GM19351 (cell line): ENCODE measurements around the gene CDH4.
"Not testable (repeated sequence)": the region's sequence is repeated elsewhere in the genome, so short reads cannot be mapped to it uniquely, and the experiment has no call there.

Source experiments
- ATAC-seq: cut with Tn5 transposase; IDR thresholded peaks from one replicate; pipeline ENCODE4 v1.9.1; 2021; ENCODE audit warnings: mild to moderate bottlenecking, moderate library complexity; ENCODE audit not compliant: unreplicated experiment

Gene CDH4

GRCh38 chr20:61379898-61380544, 128.0 kb downstream of the CDH4 start:
- no peak for ATAC-seq

- no peak for ATAC-seq
Observed at GRCh38 chr20:61380545-61380915, 128.5 kb downstream of the CDH4 start.

DNA sequence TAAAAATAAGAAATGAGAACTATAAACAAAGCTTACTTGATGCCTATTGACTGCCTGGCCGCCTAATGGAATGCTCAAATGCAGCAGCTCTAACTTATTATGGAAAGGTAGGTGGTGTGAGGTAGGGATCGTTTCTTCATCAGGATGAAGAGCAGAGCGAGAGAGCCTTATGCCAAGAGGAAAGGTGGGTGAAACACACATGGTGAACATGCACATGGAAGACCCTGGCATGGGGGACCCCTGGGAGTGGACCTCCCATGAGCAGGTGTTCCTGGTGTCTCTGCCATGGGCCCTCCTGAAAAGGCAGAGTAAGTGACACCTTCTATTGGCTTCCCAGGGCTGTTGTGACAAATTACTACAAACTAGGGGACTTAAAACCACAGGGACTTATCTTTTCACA, 130.1 kb downstream of the CDH4 start:
- ATAC-seq, result no peak

GRCh38 chr20:61385296-61385695, 133.2 kb downstream of the CDH4 start:
- no peak for ATAC-seq

DNA sequence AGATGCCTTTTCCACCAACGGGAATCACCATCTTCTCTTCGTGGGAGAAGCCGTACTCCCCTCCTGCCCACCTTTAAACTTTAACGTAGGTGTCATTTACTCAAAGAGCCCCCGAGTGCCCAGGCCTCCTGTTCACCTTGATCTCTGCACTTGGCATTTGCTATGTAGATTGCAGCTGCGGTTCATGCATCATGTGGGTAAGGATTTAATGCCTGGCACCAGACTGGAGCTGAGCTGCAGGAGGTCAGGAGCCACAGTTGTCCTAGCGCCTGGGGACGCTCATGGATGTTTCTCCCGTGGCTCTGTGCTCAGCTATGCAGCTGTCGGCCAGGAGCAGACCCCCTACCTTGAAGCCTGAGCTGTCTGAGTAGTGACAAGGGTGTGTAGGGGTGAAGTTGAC, 133.7 kb downstream of the CDH4 start:
- ATAC-seq, result no peak

GRCh38 chr20:61387204-61387953, 135.3 kb downstream of the CDH4 start:
- no peak for ATAC-seq

- no peak for ATAC-seq
Observed at GRCh38 chr20:61387954-61388348, 135.9 kb downstream of the CDH4 start.

- no peak for ATAC-seq
Observed at GRCh38 chr20:61389077-61389476, 137.0 kb downstream of the CDH4 start.

DNA sequence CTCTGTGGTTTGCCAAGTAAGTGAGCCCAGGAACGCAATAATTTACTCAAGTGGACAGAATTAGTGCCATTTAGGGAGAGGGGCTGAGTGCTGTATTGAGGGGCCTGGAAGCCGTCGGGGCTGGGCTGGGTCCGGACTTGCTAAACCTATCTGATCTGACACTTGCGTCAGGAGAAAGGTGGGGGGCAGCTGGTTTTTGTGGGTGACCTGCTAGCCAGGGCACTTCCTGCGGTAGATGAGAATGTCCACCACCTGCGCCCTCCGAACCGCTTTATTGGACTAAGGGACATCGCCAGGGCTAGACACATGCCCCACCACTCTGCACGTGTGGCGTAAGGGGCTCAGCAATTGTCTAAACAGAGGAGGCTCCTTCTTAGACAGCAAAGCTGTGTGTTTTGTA, 139.1 kb downstream of the CDH4 start:
- no peak for ATAC-seq

DNA sequence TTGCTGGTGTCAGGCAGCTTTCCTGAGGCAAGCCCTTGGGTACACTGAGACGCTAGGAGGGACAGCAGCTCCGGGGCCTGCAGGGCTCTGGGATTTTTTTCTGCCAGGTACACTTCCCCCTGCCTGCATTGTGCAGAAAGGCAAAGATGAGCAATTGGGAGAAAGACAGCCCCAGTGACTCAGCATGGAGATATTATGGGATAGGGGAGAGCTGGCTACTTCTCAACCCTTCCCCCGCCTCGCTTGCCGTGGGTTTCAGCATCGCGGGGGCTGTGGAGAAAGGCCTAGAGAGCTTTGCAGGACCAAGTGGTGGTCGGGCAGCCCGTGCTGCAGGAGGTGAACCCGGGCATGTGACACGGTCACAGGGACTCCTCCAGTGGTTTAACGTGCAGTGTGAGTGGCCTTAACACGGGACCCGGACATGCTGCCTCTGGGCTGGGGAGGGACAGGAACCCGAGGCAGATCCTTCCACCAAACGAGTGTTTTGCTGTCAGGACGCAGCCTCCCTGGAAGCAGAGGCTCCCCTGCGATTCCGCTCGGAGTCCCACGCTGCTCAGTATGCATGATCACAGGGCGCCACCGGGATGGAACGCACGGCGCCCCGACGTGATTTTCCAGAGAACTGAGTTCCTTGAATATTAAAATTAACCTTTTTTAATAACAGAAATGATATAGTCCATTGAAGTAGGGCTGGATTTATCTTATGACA, 139.9 kb downstream of the CDH4 start:
- ATAC-seq, result no peak

DNA sequence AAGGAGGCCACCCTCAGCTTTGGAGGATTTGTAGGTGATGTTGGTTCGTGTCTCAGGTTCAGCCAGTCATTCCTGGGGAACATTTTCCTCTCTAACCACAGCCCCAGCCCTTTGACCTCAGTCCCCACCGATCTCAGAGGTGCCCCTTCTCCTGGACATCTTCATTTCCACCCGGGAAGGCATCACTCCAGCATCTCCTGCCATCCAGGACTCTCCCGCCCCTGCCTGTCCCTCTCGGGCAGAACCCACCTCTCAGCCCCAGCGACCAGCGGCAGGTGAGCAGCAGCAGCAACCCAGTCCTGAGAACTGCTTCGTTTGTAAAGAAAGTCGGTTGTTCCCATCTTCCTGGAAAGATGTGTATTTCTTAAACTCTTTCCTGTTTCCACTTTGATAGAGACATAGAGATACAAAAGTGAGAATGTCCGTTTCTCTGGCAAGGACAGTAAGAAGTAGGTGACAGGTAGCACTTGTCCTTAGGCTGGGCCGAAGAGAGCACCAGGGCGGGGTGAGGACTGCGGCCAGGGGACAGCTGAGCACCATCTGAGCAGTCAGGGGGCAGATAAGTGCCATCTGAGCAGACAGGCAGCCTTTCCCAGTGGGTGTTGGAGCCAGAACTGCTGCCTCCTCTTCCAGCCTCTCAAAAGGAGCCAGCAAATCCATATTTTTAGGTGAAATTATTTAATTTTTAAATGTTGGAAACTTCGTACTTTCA, 142.2 kb downstream of the CDH4 start:
- no peak for ATAC-seq

DNA sequence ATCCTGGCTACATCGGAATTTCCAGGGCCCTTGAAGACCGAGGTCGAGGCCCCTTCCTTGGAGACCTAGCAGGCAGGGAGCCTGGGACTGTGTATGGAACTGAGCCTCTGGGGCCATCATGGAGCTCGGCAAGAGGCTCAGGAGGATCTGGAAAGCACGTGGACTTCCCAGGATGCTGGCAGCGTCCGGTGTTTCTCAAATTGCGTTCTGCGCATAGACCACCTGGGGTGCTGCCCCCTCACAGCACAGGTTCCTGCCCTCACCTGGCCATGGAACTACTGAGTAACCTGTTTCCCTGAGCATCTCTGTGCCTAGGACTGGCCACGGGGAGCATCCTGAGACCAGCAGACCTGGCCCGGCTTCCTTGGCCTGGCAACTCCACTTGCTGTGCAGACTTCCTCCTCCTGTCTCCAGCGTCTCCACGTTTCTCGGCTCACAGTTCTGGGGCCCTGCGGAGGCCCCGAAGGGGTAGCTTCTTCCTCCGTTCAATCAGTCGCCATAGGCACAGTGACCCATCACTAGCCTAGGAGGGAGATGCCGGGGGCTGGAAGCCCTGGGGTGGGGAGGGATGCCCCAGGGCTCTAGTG, 144.3 kb downstream of the CDH4 start:
- no peak for ATAC-seq

GRCh38 chr20:61397146-61397545, 145.1 kb downstream of the CDH4 start:
- no peak for ATAC-seq

DNA sequence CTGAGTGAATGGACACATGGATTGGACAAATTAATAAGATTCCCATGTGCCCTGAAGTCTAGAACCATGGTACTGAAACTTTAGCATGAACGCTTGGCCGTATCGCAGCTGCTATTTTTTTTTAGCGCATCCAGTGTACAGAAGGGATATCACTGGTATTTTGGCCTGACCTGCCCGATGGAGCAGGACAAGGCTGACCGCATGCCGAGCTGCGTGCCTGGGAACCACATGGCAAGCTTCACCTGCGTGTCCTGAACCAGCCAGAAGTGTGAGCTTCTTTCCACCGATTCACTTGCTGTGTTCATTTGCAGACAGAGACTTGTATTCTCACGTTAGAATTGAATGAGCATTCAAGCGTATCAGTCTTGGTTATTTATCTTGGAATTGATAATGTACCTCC, 145.7 kb downstream of the CDH4 start:
- no peak for ATAC-seq

DNA sequence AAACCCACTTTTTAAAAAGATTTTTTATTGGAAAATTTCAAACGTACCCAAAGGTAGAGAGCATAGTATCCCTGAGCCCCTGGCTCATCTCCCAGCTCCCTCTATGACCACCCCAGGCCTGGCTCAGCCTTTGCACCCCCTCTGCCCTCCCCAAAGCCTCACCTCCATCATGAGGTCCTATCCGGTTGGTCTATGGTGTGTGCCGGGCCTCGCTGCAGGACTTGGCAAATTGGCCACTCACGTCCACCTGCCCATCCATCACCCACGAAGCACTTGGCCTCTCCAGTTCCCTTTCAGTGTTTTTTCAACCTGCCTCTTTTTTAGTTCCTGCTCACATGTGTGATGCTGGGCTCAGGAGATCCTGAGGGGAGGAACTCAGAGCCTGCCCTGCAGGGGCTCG, 147.4 kb downstream of the CDH4 start:
- no peak for ATAC-seq

- ATAC-seq, result no peak
Observed at GRCh38 chr20:61400499-61400898, 148.4 kb downstream of the CDH4 start.

DNA sequence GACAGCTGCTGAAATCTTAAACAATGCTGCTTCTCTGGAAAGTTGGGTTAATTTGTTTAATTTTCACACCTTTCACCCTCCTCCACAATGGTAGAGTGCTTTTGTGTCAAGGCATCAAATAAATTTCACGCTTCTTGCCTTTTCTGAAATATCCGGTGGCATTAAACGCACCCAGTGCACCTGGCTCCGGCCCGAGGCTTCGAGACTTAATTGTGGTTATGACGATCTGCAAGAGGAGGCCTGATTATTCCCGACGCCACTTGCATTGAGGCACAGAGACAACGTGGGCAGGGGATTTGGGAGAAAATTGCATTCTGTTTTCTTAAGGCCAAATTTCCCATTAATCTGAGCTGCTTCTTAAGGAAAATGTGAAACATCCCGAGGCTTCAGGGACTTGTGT, 152.2 kb downstream of the CDH4 start:
- ATAC-seq, result no peak

DNA sequence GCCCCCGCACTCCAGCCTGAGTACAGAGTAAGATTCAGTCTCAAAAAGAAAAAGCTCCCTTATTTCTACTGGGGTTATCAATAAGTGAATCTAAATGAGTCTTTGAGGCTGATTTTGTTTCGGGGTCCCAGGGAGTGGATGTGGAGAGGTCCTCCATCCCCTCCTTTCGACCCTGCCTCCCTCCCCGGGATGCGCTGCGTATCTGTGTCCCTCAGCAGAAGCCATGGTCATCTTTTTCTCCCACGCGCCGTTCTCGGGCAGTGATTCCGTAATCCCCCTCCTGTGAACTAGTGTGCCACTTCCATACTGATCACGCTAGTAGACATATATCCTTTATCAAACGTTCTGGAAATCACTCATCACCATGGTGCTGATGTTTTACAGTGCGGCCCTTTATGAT, 152.9 kb downstream of the CDH4 start:
- ATAC-seq, result no peak

DNA sequence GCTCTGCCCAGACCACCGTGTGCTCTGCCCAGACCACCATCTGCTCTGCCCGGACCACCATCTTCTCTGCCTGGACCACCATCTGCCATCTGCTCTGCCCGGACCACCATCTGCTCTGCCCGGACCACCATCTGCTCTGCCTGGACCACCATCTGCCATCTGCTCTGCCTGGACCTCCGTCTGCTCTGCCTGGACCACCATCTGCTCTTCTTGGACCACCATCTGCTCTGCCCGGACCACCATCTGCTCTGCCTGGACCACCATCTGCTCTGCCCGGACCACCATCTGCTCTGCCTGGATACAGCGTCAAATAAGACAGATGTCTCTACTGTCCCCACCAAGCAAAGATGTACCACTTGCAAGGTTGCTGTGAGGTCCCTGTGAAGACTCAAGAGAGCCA, 154.7 kb downstream of the CDH4 start:
- ATAC-seq, result not testable (repeated sequence)

DNA sequence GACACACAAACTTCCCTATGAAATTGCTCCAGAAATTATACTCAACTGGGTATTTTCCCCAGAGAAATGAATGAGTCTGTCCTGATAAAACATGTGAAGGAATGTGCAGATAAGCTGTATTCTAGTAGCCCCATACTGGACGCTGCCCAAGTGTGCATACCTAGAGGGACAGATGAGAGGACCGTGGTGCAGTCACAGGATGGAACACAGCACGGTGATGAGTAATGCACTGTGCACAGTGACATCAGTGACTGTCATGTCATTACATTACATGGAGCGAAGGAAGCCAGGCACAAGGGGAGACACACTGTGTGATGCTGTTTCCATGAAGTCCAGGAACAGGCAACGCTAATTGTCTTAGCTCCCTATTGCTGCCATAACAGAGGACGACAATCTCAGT, 155.5 kb downstream of the CDH4 start:
- no peak for ATAC-seq
